PFSK-1 (cell line): ENCODE data around the gene FOXN3.

Experiments
- FOXP2 ChIP-seq: optimal IDR thresholded peaks from 2 replicates; pipeline ENCODE3; 2011; ENCODE audit warnings: borderline replicate concordance, control low read depth, inconsistent platforms; ENCODE audit not compliant: insufficient read depth; ENCODE audit errors: extremely low read length, extremely low read depth
- POLR2AphosphoS5 ChIP-seq: IDR thresholded peaks from 2 replicates; pipeline ENCODE4 v1.6.1; 2012; ENCODE audit warnings: low read depth, mild to moderate bottlenecking, control low read depth, low read length, moderate library complexity
- REST ChIP-seq, 2 experiments: IDR thresholded peaks; 2 replicates each; pipeline versions ENCODE4 v1.6.1 to v1.8.0; 2011 to 2012; ENCODE audit warnings: low read depth in 2 of 2, low read length in 2 of 2, control low read depth in 1 of 2, inconsistent platforms in 1 of 2, mild to moderate bottlenecking in 1 of 2, moderate library complexity in 1 of 2; ENCODE audit not compliant: insufficient read depth in 1 of 2
- SIN3A ChIP-seq: IDR thresholded peaks from 2 replicates; pipeline ENCODE4 v1.6.1; 2012; ENCODE audit warnings: mild to moderate bottlenecking, low read length, moderate library complexity, borderline replicate concordance; ENCODE audit not compliant: insufficient read depth
- TAF1 ChIP-seq: IDR thresholded peaks from 2 replicates; pipeline ENCODE4 v1.6.1; 2012; ENCODE audit warnings: low read length, control low read depth, borderline replicate concordance; ENCODE audit not compliant: insufficient read depth

DNA sequence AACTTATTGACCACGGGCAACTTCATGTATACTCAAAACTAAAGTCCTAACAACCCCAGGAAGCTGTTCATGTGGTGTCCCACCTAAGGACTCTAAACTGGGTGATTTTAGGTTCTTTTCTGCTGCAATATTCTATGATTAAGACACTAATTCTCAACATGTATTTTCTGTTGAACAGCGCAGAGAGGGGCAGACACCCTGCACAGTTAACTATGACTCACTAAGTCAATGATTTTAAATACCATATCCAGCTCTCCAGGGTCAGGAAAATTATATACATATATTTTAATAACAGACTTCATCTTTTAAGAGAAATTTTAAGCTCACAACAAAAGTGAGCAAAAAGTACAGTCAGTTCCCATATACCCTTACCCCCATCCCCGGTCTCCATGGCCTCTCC, 85.0 kb downstream of the FOXN3 start:
- TF ChIP-seq POLR2AphosphoS5 = no peak
- TF ChIP-seq TAF1 = no peak
- no peak for TF ChIP-seq SIN3A
- no peak for TF ChIP-seq REST (IDR thresholded peaks at IDR 0.05; ENCODE audit: insufficient read depth in 1 of 2, low read depth in 2 of 2, low read length in 2 of 2)
- TF ChIP-seq FOXP2 = no peak
